WTC11 (cell line): ENCODE results near the gene IRF7. TPM values are rescaled to one million over a fixed set of nuclear protein-coding genes. Genes with fewer than 3 reads are reported as not detected.
A peak's percentile ranks its signal among the peaks of the same experiment; 100 is the strongest.

ENCODE experiments used
- ATAC-seq: fragments of 200-7000 bp; cut with Tn5 transposase; 2 replicates; pipeline ENCODE4 v1.10.0; 2021; ENCODE audit warnings: mild to moderate bottlenecking, moderate library complexity
- CTCF ChIA-PET: fragments of 300-600 bp; sonication (Branson Sonifier 250); formaldehyde crosslinking; loops from one replicate; lab custom pipeline; 2021; ENCODE audit warnings: antibody characterized with exemption; lab: Charles Lee
- POLR2A ChIA-PET: fragments of 350-600 bp; sonication (Branson Sonifier 250); formaldehyde crosslinking; loops from one replicate; lab custom pipeline; 2021; ENCODE audit warnings: antibody characterized with exemption; lab: Charles Lee
- DNase-seq: peaks from one replicate; pipeline ENCODE4 v3.0.0; 2021; ENCODE audit warnings: low spot score
- H3K27ac Mint-ChIP-seq: 2 replicates; pipeline ENCODE4 v1.8.0; 2021; ENCODE audit warnings: mixed read lengths
- H3K27me3 Mint-ChIP-seq: 2 replicates; pipeline ENCODE4 v1.8.0; 2021; ENCODE audit warnings: low read depth, mild to moderate bottlenecking, moderate library complexity, mixed read lengths
- H3K36me3 Mint-ChIP-seq: 2 replicates; pipeline ENCODE4 v1.8.0; 2021; ENCODE audit warnings: mixed read lengths
- H3K4me1 Mint-ChIP-seq: 2 replicates; pipeline ENCODE4 v1.8.0; 2022; ENCODE audit warnings: mixed read lengths
- H3K4me3 Mint-ChIP-seq: 2 replicates; pipeline ENCODE4 v1.8.0; 2021; ENCODE audit warnings: mild to moderate bottlenecking, moderate library complexity, mixed read lengths
- H3K9me3 Mint-ChIP-seq: 2 replicates; pipeline ENCODE4 v1.8.0; 2021; ENCODE audit warnings: mixed read lengths
- ATF1 ChIP-seq: sonication (generic); formaldehyde crosslinking; IDR thresholded peaks from 2 replicates; pipeline ENCODE4 v1.8.1; 2023; ENCODE audit warnings: mild to moderate bottlenecking, moderate library complexity, missing genetic modification reagents
- CREB1 ChIP-seq: sonication (generic); formaldehyde crosslinking; IDR thresholded peaks from 2 replicates; pipeline ENCODE4 v1.8.0; 2023; ENCODE audit warnings: mild to moderate bottlenecking, missing genetic modification reagents
- E2F1 ChIP-seq: sonication (generic); formaldehyde crosslinking; IDR thresholded peaks from 2 replicates; pipeline ENCODE4 v1.8.0; 2022; ENCODE audit warnings: mild to moderate bottlenecking, missing genetic modification reagents
- ETV6 ChIP-seq: sonication (generic); formaldehyde crosslinking; IDR thresholded peaks from 2 replicates; pipeline ENCODE4 v1.8.1; 2022; ENCODE audit warnings: mild to moderate bottlenecking, missing genetic modification reagents
- FOXK1 ChIP-seq: sonication (generic); formaldehyde crosslinking; IDR thresholded peaks from 2 replicates; pipeline ENCODE4 v1.8.0; 2022; ENCODE audit warnings: mild to moderate bottlenecking, moderate library complexity, missing genetic modification reagents
- FOXP4 ChIP-seq: sonication (generic); formaldehyde crosslinking; IDR thresholded peaks from 2 replicates; pipeline ENCODE4 v1.8.0; 2022; ENCODE audit warnings: mild to moderate bottlenecking, missing genetic modification reagents
- GABPB1 ChIP-seq: sonication (generic); formaldehyde crosslinking; IDR thresholded peaks from 2 replicates; pipeline ENCODE4 v1.8.1; 2023; ENCODE audit warnings: mild to moderate bottlenecking, missing genetic modification reagents
- GTF2I ChIP-seq: fragments of 250-450 bp; sonication (Bioruptor Pico); conservative IDR thresholded peaks from 2 replicates; pipeline ENCODE4 v1.4.0; 2021; ENCODE audit warnings: mild to moderate bottlenecking
- HMGXB4 ChIP-seq: sonication (generic); formaldehyde crosslinking; IDR thresholded peaks from 2 replicates; pipeline ENCODE4 v1.8.1; 2023; ENCODE audit warnings: mild to moderate bottlenecking, moderate library complexity, missing genetic modification reagents
- IRF2 ChIP-seq: sonication (generic); formaldehyde crosslinking; IDR thresholded peaks from 2 replicates; pipeline ENCODE4 v1.8.0; 2022; ENCODE audit warnings: low read depth, missing genetic modification reagents, borderline replicate concordance
- JAZF1 ChIP-seq: fragments of 250-450 bp; sonication (Bioruptor Pico); IDR thresholded peaks from 2 replicates; pipeline ENCODE4 v1.9.0; 2021; ENCODE audit warnings: moderate library complexity, mild to moderate bottlenecking, inconsistent platforms
- RELA ChIP-seq: sonication (generic); formaldehyde crosslinking; IDR thresholded peaks from 2 replicates; pipeline ENCODE4 v1.8.1; 2022; ENCODE audit warnings: missing genetic modification reagents, mild to moderate bottlenecking, borderline replicate concordance
- TP53 ChIP-seq: sonication (generic); formaldehyde crosslinking; IDR thresholded peaks from 2 replicates; pipeline ENCODE4 v1.8.1; 2023; ENCODE audit warnings: mild to moderate bottlenecking, missing genetic modification reagents
- ZNF263 ChIP-seq: sonication (generic); formaldehyde crosslinking; IDR thresholded peaks from 2 replicates; pipeline ENCODE4 v1.8.1; 2022; ENCODE audit warnings: low read depth, mild to moderate bottlenecking, moderate library complexity, missing genetic modification reagents
- ZNF281 ChIP-seq: sonication (generic); formaldehyde crosslinking; IDR thresholded peaks from 2 replicates; pipeline ENCODE4 v1.8.0; 2023; ENCODE audit warnings: mild to moderate bottlenecking, missing genetic modification reagents
- ZNF396 ChIP-seq: fragments of 250-450 bp; sonication (Bioruptor Pico); IDR thresholded peaks from 2 replicates; pipeline ENCODE4 v1.8.0; 2021; ENCODE audit warnings: mild to moderate bottlenecking, moderate library complexity, borderline replicate concordance
- total RNA-seq: library from RNA; stranded (reverse); gene quantifications from 3 replicates; pipeline ENCODE4 v1.2.3, GENCODE V29; 2021

The IRF7 gene
- total RNA-seq, 1 experiment from 2014 or later, result 11.1 TPM

DNA sequence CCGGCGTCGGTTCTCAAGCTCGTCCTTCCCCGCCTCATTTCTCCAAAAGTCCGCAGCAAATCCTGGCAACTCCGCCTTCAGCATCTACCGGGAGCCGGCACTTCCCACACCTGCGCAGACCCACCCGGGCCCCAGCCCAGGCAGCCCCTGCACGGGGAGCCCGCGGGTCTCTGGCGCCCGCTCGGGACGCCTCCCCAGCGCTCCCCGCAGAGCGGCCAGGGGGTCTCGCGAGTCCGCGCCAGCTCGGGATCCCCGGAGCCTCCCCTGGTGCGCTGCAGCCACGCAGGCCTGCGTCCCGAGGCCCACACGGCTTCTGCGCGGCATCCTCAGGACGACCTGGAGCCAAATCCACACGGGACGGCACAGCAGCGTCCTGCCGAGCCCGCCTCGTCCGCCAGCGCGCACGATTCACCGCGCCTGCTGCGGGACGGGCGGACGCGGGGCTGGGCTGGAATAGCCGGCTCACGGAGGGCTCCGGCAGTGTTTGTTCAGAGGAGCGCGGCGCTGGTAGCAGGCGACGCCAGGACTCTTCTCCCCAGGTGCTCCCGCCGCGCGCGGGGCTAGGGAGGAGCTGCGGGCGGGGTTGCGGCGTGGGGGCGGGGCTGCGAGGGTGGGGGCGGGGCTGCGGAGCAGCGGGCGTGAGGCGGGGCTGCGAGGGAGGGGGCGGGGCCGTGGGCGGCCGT, 40.3 kb downstream of the IRF7 start:
- H3K36me3 Mint-ChIP-seq, result 0 out of 2 replicates have a peak, but pooled peaks cover 5% of the 10 kb centered on the region
- H3K9me3 Mint-ChIP-seq, result no peaks in the 10 kb centered on the region
- peak overlapping the region; percentile 88 for H3K4me3 Mint-ChIP-seq
- peaks cover 38% of the 10 kb centered on the region for H3K4me1 Mint-ChIP-seq
- ChIA-PET POLR2A (interaction anchor here (0.7 to 1.5 kb wide), 8 partner anchors 10 to 119 kb away, joined by 3 to 5 read pairs (median 3); partner anchors contain the start of gene DEAF1), CTCF (interaction anchor here (0.6 to 2.0 kb wide), 16 partner anchors 10 to 368 kb away, joined by 3 to 29 read pairs (median 3); partner anchors contain the start of genes BET1L, CEND1, IRF7 and PNPLA2)
- TF ChIP-seq FOXK1 (CRISPR knock-in tag) (0 out of 2 replicates have a peak, but pooled peaks have one; percentile 21), ATF1 (0 out of 2 replicates have a peak, but pooled peaks have one; percentile 24), FOXP4 (0 out of 2 replicates have a peak, but pooled peaks have one; percentile 37), JAZF1 (CRISPR knock-in tag) (no peak), GTF2I (no peak), RELA (CRISPR knock-in tag) (0 out of 2 replicates have a peak, but pooled peaks have one; percentile 41), E2F1 (peak; percentile 47; the same call in 1 of the 2 replicates), ZNF263 (CRISPR knock-in tag) (peak; percentile 46; the same call in 1 of the 2 replicates), ETV6 (CRISPR knock-in tag) (peak; percentile 41; the same call in 1 of the 2 replicates), CREB1 (CRISPR knock-in tag) (0 out of 2 replicates have a peak, but pooled peaks have one; percentile 26), TP53 (CRISPR knock-in tag) (0 out of 2 replicates have a peak, but pooled peaks have one; percentile 62), ZNF281 (CRISPR knock-in tag) (0 out of 2 replicates have a peak, but pooled peaks have one; percentile 58), GABPB1 (CRISPR knock-in tag) (0 out of 2 replicates have a peak, but pooled peaks have one; percentile 26), HMGXB4 (CRISPR knock-in tag) (0 out of 2 replicates have a peak, but pooled peaks have one; percentile 35), ZNF396 (CRISPR knock-in tag) (no peak), IRF2 (CRISPR knock-in tag) (no peak)
- DNase-seq, result peak; percentile 74
- ATAC-seq, result peak; percentile 40
- peaks cover 22% of the 10 kb centered on the region for H3K27me3 Mint-ChIP-seq
- no peak overlapping the region for H3K27ac Mint-ChIP-seq
